ENCODE measurements around the gene CBS.
"Not testable (repeated sequence)": the region's sequence is repeated elsewhere in the genome, so short reads cannot be mapped to it uniquely, and the experiment has no call there.

DNA sequence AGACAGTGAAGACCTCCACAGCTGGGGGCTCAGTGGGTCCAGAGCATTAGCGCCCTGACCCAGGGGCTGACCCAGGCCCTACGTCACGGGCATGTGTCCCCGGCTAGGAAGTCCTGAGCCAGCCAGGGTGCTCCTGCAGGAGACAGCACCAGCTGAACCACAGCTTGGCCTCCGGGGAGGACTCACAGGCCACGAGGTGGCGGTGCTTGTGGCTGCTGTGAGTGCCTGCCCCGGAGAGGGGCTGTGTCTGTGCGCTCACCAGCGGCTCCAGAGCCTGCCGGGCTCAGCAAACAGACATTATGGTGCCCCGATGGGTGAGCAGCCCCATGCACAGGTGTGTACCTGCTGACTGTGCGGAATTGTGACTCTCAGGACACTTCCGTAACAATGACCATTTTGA, 31.1 kb downstream of the CBS start:
- not testable (repeated sequence) for TF ChIP-seq OSR1 (CRISPR knock-in tag; IDR thresholded peaks at IDR 0.05); PATZ1 (CRISPR knock-in tag; IDR thresholded peaks at IDR 0.05; ENCODE audit: borderline replicate concordance)
